Measurements from ENCODE around the gene CD74.
A peak's percentile ranks its signal among the peaks of the same experiment; 100 is the strongest.

Gene CD74

DNA sequence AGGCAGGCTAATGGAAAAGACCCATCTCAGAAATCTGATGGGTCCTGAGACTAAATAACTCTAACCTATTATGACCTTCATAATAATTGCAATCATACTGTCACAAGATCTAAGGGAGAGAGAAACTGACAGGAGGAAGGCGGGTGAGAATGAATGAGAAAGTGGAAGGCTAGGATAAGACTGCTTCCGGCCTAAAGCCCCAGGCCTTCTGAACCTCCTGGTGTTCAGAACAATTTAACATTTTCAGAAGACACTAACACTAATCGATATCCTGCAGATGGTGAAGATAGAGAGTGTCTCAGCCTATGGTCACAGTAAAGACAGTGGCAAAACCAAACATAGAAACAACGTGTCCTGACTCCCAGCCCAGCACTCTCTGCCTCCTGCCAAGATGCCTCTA, 35.6 kb upstream of the CD74 start:
- H3K4me3 ChIP-seq (ENCODE audit: control insufficient read depth, low read depth, low read length) = peak overlapping the region; percentile 95
- DNase-seq (ENCODE audit: low read depth) = peak; percentile 27
- TF ChIP-seq, protein P1, sequence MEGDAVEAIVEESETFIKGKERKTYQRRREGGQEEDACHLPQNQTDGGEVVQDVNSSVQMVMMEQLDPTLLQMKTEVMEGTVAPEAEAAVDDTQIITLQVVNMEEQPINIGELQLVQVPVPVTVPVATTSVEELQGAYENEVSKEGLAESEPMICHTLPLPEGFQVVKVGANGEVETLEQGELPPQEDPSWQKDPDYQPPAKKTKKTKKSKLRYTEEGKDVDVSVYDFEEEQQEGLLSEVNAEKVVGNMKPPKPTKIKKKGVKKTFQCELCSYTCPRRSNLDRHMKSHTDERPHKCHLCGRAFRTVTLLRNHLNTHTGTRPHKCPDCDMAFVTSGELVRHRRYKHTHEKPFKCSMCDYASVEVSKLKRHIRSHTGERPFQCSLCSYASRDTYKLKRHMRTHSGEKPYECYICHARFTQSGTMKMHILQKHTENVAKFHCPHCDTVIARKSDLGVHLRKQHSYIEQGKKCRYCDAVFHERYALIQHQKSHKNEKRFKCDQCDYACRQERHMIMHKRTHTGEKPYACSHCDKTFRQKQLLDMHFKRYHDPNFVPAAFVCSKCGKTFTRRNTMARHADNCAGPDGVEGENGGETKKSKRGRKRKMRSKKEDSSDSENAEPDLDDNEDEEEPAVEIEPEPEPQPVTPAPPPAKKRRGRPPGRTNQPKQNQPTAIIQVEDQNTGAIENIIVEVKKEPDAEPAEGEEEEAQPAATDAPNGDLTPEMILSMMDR (conservative IDR thresholded peaks at IDR 0.05; ENCODE audit: control insufficient read depth, insufficient read depth, low read depth, low read length) = no peak

DNA sequence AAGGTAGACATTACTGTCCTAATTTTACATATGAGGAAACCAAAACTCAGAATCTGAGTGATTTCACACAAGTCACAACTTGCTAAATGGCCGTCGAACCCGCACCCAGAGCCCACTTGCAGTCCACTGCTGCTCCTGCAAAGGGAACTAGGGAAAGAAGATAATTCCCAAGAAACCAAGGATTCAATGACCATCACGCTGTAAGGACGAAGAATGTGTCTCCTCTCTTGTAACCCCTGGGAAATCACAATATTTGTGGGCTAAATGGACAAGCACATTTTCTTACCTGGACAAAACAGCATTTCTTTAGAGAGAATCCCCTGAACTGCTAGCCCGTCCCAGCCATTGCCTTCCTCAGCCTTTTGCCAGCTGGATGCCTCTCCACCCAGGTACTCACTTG, 34.5 kb upstream of the CD74 start:
- TF ChIP-seq, protein P1 (conservative IDR thresholded peaks at IDR 0.05; ENCODE audit: control insufficient read depth, insufficient read depth, low read depth, low read length) = no peak
- peak overlapping the region; percentile 95 for H3K4me3 ChIP-seq (ENCODE audit: control insufficient read depth, low read depth, low read length)
- DNase-seq (ENCODE audit: low read depth) = no peak

DNA sequence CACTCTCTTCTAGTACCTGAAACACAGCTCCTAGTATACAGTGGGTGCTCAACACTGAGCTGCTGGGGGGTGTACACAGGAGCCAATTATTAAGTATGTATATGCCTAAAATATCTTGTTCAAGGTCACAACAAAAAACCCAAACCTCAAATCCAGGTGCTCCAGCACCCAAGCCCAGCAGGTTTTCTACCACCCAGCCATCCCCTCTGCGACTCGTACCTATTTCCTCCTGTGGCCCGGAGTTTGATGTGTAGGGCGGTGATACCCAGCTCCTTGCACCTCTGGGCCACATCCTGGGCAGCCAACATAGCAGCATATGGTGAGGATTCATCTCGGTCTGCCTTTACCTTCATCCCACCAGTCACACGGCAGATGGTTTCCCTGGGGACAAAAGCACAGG, 33.9 kb upstream of the CD74 start:
- DNase-seq (ENCODE audit: low read depth) = no peak
- H3K4me3 ChIP-seq (ENCODE audit: control insufficient read depth, low read depth, low read length) = no peak overlapping the region
- TF ChIP-seq, protein P1 (conservative IDR thresholded peaks at IDR 0.05; ENCODE audit: control insufficient read depth, insufficient read depth, low read depth, low read length) = no peak

DNA sequence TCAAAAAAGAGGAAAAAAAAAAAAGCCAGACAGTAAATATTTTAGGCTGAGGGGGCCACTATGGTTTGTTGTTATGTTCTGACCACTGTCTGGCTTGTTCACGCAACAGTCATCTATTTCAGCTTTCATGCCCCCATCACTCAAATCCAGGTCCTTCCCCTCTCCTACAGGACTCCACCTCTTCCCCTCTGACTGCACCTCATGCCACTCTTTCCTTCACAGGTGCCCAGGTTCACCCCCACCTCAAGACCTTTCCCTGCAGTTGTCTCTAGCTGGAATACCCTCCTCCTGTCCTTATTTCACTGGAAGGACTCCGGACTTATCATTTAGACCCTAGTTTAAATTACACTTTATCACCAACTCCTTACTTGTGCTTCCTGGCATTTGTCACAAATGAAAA, 33.4 kb upstream of the CD74 start:
- DNase-seq (ENCODE audit: low read depth) = no peak
- no peak overlapping the region for H3K4me3 ChIP-seq (ENCODE audit: control insufficient read depth, low read depth, low read length)
- TF ChIP-seq, protein P1 (conservative IDR thresholded peaks at IDR 0.05; ENCODE audit: control insufficient read depth, insufficient read depth, low read depth, low read length) = no peak

DNA sequence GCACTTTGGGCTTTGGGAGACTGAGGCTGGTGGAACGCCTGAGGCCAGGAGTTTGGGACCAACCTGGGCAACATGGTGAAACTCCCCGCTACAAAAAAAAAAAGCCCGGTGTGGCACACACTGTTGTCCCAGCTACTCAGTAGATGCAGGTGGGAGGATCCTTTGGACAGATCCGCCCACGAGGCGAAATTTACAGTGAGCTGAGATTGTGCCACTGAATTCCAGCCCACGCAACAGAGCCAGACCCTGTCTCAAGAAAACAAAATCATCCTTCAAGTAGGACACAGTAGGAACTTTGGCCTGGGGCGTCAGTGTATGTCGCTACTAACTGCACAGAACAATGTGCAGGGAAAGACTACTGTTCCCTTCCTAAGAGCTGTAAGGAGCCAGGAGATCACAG, 32.1 kb upstream of the CD74 start:
- DNase-seq (ENCODE audit: low read depth) = no peak
- TF ChIP-seq, protein P1 (conservative IDR thresholded peaks at IDR 0.05; ENCODE audit: control insufficient read depth, insufficient read depth, low read depth, low read length) = no peak
- no peak overlapping the region for H3K4me3 ChIP-seq (ENCODE audit: control insufficient read depth, low read depth, low read length)

DNA sequence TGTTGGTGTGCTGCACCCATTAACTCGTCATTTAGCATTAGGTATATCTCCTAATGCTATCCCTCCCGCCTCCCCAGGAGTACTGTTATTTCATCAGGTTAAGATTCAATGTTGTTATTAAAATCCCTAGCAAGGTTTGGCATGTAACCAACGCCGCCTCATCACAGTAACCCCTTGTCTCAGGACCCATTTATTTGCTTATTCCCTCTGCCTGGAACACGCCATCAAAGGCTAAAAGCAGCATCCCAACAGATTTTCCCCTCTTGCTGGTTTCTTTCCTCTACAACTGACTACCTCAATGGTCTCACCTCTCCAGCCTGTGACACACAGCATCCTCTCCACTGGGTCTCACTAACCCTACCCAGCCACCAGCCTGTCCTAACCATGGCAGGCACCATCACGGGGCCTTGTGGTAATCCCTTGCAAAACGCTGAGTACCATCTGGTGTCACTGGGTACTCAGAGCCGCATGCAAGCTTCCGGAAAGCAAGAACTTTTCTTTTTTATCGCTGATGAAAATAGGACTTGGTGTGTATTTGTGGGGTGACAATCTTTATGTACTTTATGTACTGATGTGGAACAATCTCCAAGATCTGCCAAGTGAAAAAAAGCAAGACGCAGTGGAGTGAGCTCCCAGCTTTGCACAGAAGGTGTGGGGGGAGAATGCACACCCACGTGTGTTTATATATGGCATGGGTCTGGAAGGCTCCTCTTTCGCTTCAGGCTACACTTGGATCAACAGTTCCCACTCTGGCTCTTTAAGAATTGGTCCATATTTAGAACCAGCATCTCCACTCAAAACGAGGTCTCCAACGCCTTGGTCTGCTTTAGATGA, 30.7 kb upstream of the CD74 start:
- TF ChIP-seq, protein P1 (conservative IDR thresholded peaks at IDR 0.05; ENCODE audit: control insufficient read depth, insufficient read depth, low read depth, low read length) = no peak
- no peak overlapping the region for H3K4me3 ChIP-seq (ENCODE audit: control insufficient read depth, low read depth, low read length)
- DNase-seq (ENCODE audit: low read depth) = no peak

Measured in fibroblast of mammary gland (primary cell).